Adrenal gland (tissue), 12 donors: ENCODE results near the gene KCNJ13. TPM values are rescaled to one million over a fixed set of nuclear protein-coding genes. Genes with fewer than 3 reads are reported as not detected.

Source experiments
- DNase-seq, 7 donors: peaks; one replicate each; pipeline ENCODE4 v3.0.0-alpha.2; 2019 to 2020
- H3K27ac ChIP-seq, 5 donors: fragments of 200-600 bp; sonication (generic) in 4 of 5; 1 replicate in 3 of 5; 2 replicates in 2 of 5; pipeline versions ENCODE4 v1.5.1 to v1.8.0; 2016 to 2020; ENCODE audit warnings: mild to moderate bottlenecking in 1 of 5
- H3K27me3 ChIP-seq: fragments of 200-600 bp; 2 replicates; pipeline ENCODE4 v1.8.0; 2021
- H3K36me3 ChIP-seq, 2 donors: fragments of 200-600 bp; replicated peaks in 1 of 2; 1 replicate in 1 of 2; 2 replicates in 1 of 2; pipeline versions ENCODE4 v1.5.1 to v1.8.0; 2018 to 2022
- H3K4me1 ChIP-seq, 2 donors: fragments of 200-600 bp; replicated peaks in 1 of 2; 1 replicate in 1 of 2; 2 replicates in 1 of 2; pipeline versions ENCODE4 v1.5.1 to v1.8.0; 2018 to 2021
- H3K4me3 ChIP-seq, 4 donors: fragments of 200-600 bp; sonication (generic) in 3 of 4; one replicate each; pipeline ENCODE4 v1.5.1; 2016 to 2018
- H3K9me3 ChIP-seq, 3 donors: fragments of 200-600 bp; sonication (generic) in 1 of 3; replicated peaks in 1 of 3; 1 replicate in 2 of 3; 2 replicates in 1 of 3; pipeline versions ENCODE4 v1.5.1 to v1.8.0; 2016 to 2021
- POLR2A ChIP-seq, 2 donors: fragments of 450-650 bp; IDR thresholded peaks; one replicate each; pipeline ENCODE4 v1.6.1; 2017; ENCODE audit warnings: antibody characterized with exemption in 2 of 2, mild to moderate bottlenecking in 2 of 2, moderate library complexity in 1 of 2
- WGBS, 4 donors: extraction: QIAGEN DNeasy Blood & Tissue Kit in 2 of 4; methylation state at CpG; one replicate each; pipeline versions ENCODE4 v1.1.5 to v1.1.7; 2013 to 2017; 5-methylcytosine and 5-hydroxymethylcytosine counted together
- intact Hi-C, 2 donors: fragments of 100-400 bp; cut with DNase I; formaldehyde crosslinking; loops; one replicate each; pipeline versions ENCODE4 v1.14.1 to v1.15.0; 2022 to 2023
- polyA plus RNA-seq, 3 donors: library from polyadenylated mRNA; stranded (reverse); fragments of 200-250 nt in 2 of 3; fragments of 350-450 nt in 1 of 3; fragmentation: Illumina TruSeq in 1 of 3; extraction: RNeasy Lipid Tissue Mini Kit (QIAGEN cat#74804) in 1 of 3; gene quantifications; one replicate each; pipeline ENCODE4 v1.2.3, GENCODE V29; 2013 to 2014
- total RNA-seq, 9 donors: library from RNA; depleted of rRNA in 4 of 9; stranded (reverse); fragments of >200 nt in 4 of 9; fragments of 120-200 nt in 1 of 9; fragmentation: NEBNext Ultra II Directional in 1 of 9; extraction: Animal tissue kit (Norgen Biotek cat#: 25700) in 1 of 9; gene quantifications; one replicate each; pipeline versions ENCODE4 v1.1.0 to v1.2.4, GENCODE V29; 2013 to 2023
- TF ChIP-seq, protein P1 (sequence below), 6 experiments: fragments of 450-650 bp in 4 of 6; fragments of 200-600 bp in 2 of 6; sonication (generic) in 1 of 6; IDR thresholded peaks; 1 replicate in 5 of 6; 2 replicates in 1 of 6; pipeline versions ENCODE4 v1.5.1 to v1.8.0; 2016 to 2021; ENCODE audit warnings: antibody characterized with exemption in 6 of 6, mild to moderate bottlenecking in 2 of 6, moderate library complexity in 1 of 6
- donor health status: healthy with polysubstance abuse.
- donor health status: Bipolar disorder and iron deficiency.
- donor health status: DM: yes; HTN: yes; CAD: no.
- donor health status: DM: no; HTN: no; CAD: no.
- donor health status: DM: no; HTN: no; CAD: no.
- donor health status: DM: yes; HTN: yes; CAD: no.

KCNJ13 gene
- total and polyA plus RNA-seq, 12 donors, result not detected

DNA sequence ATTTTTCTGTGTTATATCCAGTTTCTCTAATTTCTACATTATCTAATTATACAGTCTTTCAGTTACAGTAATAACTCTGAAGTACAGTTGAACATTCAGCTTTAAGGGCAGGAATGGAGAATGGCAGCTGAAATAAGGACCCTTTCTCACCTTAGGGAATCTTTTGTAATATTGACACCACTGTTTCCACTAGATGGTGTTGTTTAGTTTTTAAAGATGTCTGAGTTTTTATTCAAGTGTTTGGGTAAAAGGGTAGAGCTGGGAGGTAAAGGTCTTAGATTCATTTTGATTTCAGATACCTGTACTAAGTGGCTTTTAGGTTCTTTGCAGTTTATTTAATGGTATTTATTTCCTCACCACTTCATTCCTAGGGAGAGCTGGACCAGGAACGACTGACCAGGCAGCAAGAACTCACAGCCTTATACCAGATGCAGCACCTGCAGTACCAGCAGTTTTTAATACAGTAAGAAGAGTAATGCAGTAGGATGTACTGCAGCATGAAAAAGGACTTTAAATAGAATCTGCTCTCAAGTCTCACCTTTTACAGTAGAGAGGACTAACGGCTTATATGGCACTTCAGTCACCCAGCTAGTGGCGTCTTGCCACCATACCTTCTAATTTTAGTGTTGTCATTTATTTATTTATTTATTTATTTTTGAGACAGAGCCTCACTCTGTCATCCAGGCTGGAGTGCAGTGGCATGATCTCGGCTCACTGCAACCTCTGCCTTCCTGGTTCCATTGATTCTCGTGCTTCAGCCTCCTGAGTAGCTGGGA lies 33.2 kb upstream of the KCNJ13 start:
- no peak for DNase-seq
- intact Hi-C loops, result no loop called here
- Histone ChIP-seq H3K4me3 (no peak overlapping the region), H3K27me3 (no peaks in the 10 kb centered on the region), H3K36me3 (peaks cover 0 to 61% of the 10 kb centered on the region in 2 donors), H3K4me1 (no peaks in the 10 kb centered on the region), H3K27ac (no peak overlapping the region), H3K9me3 (no peaks in the 10 kb centered on the region)
- TF ChIP-seq POLR2A (IDR thresholded peaks at IDR 0.05), result no peak
- TF ChIP-seq, protein P1, sequence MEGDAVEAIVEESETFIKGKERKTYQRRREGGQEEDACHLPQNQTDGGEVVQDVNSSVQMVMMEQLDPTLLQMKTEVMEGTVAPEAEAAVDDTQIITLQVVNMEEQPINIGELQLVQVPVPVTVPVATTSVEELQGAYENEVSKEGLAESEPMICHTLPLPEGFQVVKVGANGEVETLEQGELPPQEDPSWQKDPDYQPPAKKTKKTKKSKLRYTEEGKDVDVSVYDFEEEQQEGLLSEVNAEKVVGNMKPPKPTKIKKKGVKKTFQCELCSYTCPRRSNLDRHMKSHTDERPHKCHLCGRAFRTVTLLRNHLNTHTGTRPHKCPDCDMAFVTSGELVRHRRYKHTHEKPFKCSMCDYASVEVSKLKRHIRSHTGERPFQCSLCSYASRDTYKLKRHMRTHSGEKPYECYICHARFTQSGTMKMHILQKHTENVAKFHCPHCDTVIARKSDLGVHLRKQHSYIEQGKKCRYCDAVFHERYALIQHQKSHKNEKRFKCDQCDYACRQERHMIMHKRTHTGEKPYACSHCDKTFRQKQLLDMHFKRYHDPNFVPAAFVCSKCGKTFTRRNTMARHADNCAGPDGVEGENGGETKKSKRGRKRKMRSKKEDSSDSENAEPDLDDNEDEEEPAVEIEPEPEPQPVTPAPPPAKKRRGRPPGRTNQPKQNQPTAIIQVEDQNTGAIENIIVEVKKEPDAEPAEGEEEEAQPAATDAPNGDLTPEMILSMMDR (IDR thresholded peaks at IDR 0.05), result no peak
- 90 to 96% (median 92%) methylated on average over 5 of the region's 5 CpGs for WGBS, 4 donors

- TF ChIP-seq POLR2A (IDR thresholded peaks at IDR 0.05), result no peak
- TF ChIP-seq, protein P1 (IDR thresholded peaks at IDR 0.05), result no peak
- Histone ChIP-seq H3K36me3 (peaks cover 0 to 6% of the 10 kb centered on the region in 2 donors), H3K27ac (no peak overlapping the region)
These were observed 25.7 kb upstream of the KCNJ13 start for GRCh38 chr2:232802091-232802490.

DNA sequence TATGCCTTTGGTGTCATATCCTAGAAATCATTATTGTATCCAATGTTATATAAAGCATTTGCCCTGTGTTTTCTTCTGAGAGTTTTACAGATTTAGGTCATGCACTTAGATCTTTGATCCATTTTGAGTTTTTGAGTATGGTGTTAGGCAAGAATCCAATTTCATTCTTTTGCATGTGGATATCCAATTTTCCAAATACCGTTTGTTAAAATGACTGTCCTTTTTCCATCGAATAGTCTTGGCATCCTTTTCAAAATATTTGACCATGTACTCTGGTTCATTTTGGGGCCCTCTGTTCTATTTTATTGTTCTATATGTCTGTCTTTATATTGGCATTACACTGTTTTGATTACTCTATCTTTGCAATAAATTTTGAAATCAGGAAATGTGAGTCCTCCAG lies 23.8 kb upstream of the KCNJ13 start:
- 35 to 52% (median 46%) methylated on average over 2 of the region's 2 CpGs for WGBS, 4 donors
- peaks cover 0 to 9% (median 0%) of the 10 kb centered on the region in 3 donors for H3K9me3 ChIP-seq
- no peaks in the 10 kb centered on the region for H3K4me1 ChIP-seq
- intact Hi-C loops, result no loop called here
- DNase-seq, result no peak
- H3K27ac ChIP-seq, result no peak overlapping the region
- peaks cover 0 to 16% of the 10 kb centered on the region in 2 donors for H3K36me3 ChIP-seq
- H3K27me3 ChIP-seq, result no peaks in the 10 kb centered on the region
- TF ChIP-seq, protein P1 (IDR thresholded peaks at IDR 0.05), result no peak
- no peak for TF ChIP-seq POLR2A (IDR thresholded peaks at IDR 0.05)
- no peak overlapping the region for H3K4me3 ChIP-seq

More at GRCh38 chr2:232802091-232802490, 25.7 kb upstream of the KCNJ13 start:
- peaks cover 0 to 9% (median 0%) of the 10 kb centered on the region in 3 donors for H3K9me3 ChIP-seq
- intact Hi-C loops, result no loop called here
- DNase-seq, result no peak
- WGBS, 4 donors, result 72 to 95% (median 82%) methylated on average over 3 of the region's 3 CpGs
- H3K27me3 ChIP-seq, result no peaks in the 10 kb centered on the region
- no peaks in the 10 kb centered on the region for H3K4me1 ChIP-seq
- H3K4me3 ChIP-seq, result no peak overlapping the region

GRCh38 chr2:232798187-232798586 lies 21.8 kb upstream of the KCNJ13 start:
- H3K36me3 ChIP-seq, result peaks cover 0 to 28% of the 10 kb centered on the region in 2 donors
- intact Hi-C loops, result no loop called here

More at GRCh38 chr2:232798187-232798586, 21.8 kb upstream of the KCNJ13 start:
- peaks cover 0 to 9% (median 0%) of the 10 kb centered on the region in 3 donors for H3K9me3 ChIP-seq
- no peaks in the 10 kb centered on the region for H3K27me3 ChIP-seq
- TF ChIP-seq, protein P1 (IDR thresholded peaks at IDR 0.05), result no peak
- no peak for TF ChIP-seq POLR2A (IDR thresholded peaks at IDR 0.05)
- no peak overlapping the region for H3K4me3 ChIP-seq
- H3K27ac ChIP-seq, result no peak overlapping the region
- no peak for DNase-seq
- no peaks in the 10 kb centered on the region for H3K4me1 ChIP-seq
